ENCODE measurements around the gene TMEM184B. TPM values are rescaled to one million over a fixed set of nuclear protein-coding genes. Genes with fewer than 3 reads are reported as not detected.
"Not testable (repeated sequence)": the region's sequence is repeated elsewhere in the genome, so short reads cannot be mapped to it uniquely, and the experiment has no call there.

TMEM184B gene
- total RNA-seq, 1 donor, result 14.3 TPM

GRCh38 chr22:38187413-38188212 is 85.2 kb downstream of the TMEM184B start:
- Histone ChIP-seq H3K27me3 (ENCODE audit: insufficient read depth, low read length) (no peaks in the 10 kb centered on the region), H3K4me1 (ENCODE audit: insufficient read depth, low read length) (no peaks in the 10 kb centered on the region), H3K9me3 (ENCODE audit: low read depth, low read length) (no peaks in the 10 kb centered on the region), H3K4me3 (ENCODE audit: low read length) (no peak overlapping the region)

DNA sequence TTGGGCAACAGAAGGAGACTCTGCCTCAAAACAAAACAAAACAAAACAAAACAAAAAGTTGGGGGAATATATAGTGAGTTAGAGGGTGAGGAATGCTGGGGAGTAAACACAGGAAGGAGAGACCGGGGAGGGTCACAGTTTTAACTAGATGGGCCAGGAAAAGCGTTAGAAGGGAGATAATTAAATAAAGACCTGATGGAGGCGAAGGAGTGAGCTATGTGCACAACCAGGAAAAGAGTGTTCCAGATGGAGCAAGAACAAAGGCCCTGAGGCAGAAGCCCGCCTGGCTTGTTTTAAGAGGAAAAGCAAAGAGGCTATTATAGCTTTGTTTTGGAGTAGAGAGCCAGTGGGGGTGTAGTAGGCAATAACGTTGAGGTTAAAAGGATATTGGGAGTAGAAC is 86.4 kb downstream of the TMEM184B start:
- H3K4me1 ChIP-seq (ENCODE audit: insufficient read depth, low read length), result peaks cover 8% of the 10 kb centered on the region
- H3K9me3 ChIP-seq (ENCODE audit: low read depth, low read length), result no peaks in the 10 kb centered on the region
- H3K27me3 ChIP-seq (ENCODE audit: insufficient read depth, low read length), result no peaks in the 10 kb centered on the region
- no peak overlapping the region for H3K4me3 ChIP-seq (ENCODE audit: low read length)

DNA sequence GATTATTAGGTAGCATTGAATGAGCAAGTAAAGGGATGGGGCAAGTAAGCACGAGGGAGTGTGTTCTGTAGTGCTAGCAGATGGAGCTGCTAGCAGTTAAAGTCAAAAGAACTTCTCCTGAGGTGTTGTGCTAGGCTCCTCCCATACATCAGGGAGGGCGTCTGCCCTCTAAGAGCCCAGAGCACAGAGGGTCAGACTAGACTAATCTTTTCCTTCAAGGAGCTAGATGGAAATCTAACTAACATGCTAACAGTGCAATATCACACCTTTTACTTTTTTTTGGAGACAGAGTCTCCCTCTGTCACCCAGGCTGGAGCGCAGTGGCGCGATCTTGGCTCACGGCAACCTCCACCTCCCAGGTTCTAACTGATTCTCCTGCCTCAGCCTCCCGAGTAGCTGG is 88.0 kb downstream of the TMEM184B start:
- peaks cover 25% of the 10 kb centered on the region for H3K4me1 ChIP-seq (ENCODE audit: insufficient read depth, low read length)
- H3K27me3 ChIP-seq (ENCODE audit: insufficient read depth, low read length), result no peaks in the 10 kb centered on the region
- no peak overlapping the region for H3K4me3 ChIP-seq (ENCODE audit: low read length)
- H3K9me3 ChIP-seq (ENCODE audit: low read depth, low read length), result no peaks in the 10 kb centered on the region

DNA sequence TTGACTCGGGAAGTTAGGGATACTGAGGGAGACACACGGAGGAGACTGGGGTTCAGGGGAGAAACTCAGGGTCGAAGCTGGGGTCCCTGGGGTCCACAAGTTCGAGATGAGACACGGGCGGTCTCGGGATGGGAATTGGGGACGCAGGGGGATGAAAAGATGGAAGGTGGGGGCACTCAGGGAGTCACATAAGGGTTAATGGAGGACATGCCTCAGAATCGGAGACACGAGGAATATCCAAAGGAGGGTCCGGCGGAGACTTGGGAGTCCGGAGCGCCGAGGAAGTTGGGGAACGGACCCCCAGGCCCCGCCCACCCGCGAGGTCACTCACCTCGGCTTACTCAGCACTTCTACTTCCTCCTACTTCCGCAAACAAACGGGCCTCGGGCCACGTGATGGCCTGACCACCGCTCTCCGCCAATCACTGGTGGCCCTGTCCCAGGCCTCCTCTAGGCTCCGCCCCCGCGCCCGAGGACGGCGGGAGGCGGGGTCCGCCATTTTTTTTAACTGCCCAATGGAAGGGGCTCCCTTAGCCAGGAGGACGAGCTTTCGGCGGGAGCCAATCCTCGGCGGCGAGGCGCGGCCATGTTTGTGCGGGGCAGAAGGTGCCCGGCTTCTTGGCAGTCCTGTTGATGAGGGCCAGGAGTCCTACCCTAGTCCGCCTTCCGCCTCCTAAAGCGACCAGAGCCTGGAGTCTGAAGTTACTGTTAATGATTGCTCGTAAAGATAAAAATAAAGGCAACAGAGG is 91.2 kb downstream of the TMEM184B start, which contains the start of gene PLA2G6:
Gene PLA2G6, minus strand, starts transcription at position 378 of the 748 bp plus-strand sequence. CDS start 12,404 bp downstream, outside the sequence.
- H3K4me1 ChIP-seq (ENCODE audit: insufficient read depth, low read length), result peaks cover 37% of the 10 kb centered on the region
- H3K9me3 ChIP-seq (ENCODE audit: low read depth, low read length), result no peaks in the 10 kb centered on the region
- H3K4me3 ChIP-seq (ENCODE audit: low read length), result peak within 1 kb of the TSS; percentile 57
- no peaks in the 10 kb centered on the region for H3K27me3 ChIP-seq (ENCODE audit: insufficient read depth, low read length)

GRCh38 chr22:38180841-38181452 is 91.9 kb downstream of the TMEM184B start:
- Histone ChIP-seq H3K27me3 (ENCODE audit: insufficient read depth, low read length) (no peaks in the 10 kb centered on the region), H3K4me1 (ENCODE audit: insufficient read depth, low read length) (peaks cover 44% of the 10 kb centered on the region), H3K9me3 (ENCODE audit: low read depth, low read length) (no peaks in the 10 kb centered on the region), H3K4me3 (ENCODE audit: low read length) (peak overlapping the region; percentile 57)

- H3K27me3 ChIP-seq (ENCODE audit: insufficient read depth, low read length); H3K4me3 ChIP-seq (ENCODE audit: low read length); H3K9me3 ChIP-seq (ENCODE audit: low read depth, low read length): not testable (repeated sequence)
- H3K4me1 ChIP-seq (ENCODE audit: insufficient read depth, low read length), result peaks cover 53% of the 10 kb centered on the region
Observed at GRCh38 chr22:38178605-38178937, 94.2 kb downstream of the TMEM184B start.

DNA sequence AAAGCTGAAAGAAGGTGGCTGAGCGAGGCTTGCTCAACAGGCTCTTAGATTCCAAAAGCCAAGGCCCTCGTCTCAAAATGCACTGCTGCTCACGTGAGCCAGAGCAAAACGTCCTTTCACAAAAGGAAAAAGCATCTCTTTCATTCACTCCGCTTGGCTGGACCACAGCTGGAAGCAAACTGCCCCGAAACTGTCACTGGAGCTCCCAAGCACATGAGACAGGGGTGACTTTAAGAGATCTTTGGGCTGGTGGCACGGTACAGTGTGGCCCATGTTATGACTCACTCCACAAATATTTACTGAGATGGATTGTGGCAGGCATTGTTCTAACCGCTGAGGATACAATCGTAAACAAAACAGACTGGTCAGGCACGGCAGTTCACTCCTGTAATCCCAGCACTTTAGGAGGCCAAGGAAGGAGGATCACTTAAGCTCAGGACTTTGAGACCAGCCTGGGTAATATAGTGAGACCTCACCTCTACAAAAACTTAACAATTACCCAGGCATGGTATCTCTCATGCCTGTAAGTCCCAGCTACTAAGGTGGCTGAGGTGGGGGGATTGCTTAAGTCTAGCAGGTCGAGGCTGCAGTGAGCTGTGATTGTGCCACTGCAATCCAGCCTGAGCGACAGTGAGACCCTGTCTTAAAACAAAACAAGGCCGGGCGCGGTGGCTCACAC is 94.7 kb downstream of the TMEM184B start:
- H3K27me3 ChIP-seq (ENCODE audit: insufficient read depth, low read length), result no peaks in the 10 kb centered on the region
- no peaks in the 10 kb centered on the region for H3K9me3 ChIP-seq (ENCODE audit: low read depth, low read length)
- H3K4me1 ChIP-seq (ENCODE audit: insufficient read depth, low read length), result peaks cover 58% of the 10 kb centered on the region
- H3K4me3 ChIP-seq (ENCODE audit: low read length), result no peak overlapping the region

DNA sequence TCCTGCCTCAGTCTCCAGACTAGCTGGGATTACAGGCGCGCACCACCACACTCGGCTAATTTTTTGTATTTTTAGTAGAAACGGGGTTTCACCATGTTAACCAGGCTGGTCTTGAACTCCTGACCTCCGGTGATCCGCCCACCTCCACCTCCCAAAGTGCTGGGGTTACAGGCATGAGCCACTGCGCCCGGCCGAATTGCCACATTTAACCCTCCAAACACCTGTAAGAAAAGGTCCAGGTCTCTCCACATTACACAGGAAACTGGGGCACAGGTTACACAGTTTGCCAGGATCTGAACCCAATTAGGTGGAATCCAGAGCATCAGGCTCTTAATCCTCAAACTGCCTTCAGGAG is 95.3 kb downstream of the TMEM184B start:
- not testable (repeated sequence) for H3K27me3 ChIP-seq (ENCODE audit: insufficient read depth, low read length); H3K9me3 ChIP-seq (ENCODE audit: low read depth, low read length); H3K4me3 ChIP-seq (ENCODE audit: low read length)
- H3K4me1 ChIP-seq (ENCODE audit: insufficient read depth, low read length), result peaks cover 63% of the 10 kb centered on the region

DNA sequence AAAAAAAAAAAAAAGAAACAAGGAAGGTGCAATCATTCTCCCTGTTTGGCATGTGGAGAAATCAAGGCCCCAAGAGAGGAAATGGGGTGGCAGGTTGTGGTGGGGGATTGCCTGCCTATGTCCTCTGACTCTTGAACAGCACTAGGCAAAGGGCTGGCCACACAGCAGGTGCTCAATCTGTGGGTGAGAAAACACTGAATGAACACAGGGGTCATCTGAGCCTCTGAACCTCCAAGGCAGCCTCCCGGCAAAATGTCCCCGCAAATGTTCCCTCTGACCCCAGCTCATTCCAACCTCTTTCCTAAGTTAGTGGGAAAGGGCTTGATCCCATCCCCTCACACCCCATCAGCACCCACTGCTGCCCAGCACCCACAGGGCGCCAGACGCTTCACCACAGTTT is 95.8 kb downstream of the TMEM184B start:
- H3K4me1 ChIP-seq (ENCODE audit: insufficient read depth, low read length), result peaks cover 60% of the 10 kb centered on the region
- no peaks in the 10 kb centered on the region for H3K27me3 ChIP-seq (ENCODE audit: insufficient read depth, low read length)

DNA sequence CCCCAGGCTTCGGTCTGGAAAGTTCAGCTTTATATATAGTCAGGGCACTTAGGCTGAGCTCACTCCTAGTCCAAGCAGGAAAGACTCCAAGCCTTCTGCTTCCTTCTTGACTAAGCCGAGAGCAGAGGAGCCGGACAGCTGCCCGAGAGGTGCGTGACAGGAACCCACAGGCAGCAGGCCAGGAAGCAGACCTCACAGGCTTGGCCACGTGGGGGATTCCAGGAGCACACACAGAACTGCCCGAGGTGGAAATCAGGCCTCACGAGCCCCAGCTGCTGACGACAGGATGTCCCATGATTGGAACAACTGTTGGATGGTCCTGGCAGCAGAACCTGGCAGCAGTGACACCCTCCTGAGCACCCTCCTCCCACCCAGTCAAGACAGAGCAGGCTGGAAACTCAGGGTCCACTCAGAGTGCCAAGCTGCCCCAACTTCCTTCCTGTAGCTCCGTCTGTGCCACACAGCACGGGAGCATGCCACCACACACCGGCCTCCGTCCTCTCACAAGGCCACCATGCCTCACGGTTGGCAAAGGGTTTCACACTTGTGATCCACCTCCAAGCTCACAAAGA is 96.6 kb downstream of the TMEM184B start:
- peaks cover 56% of the 10 kb centered on the region for H3K4me1 ChIP-seq (ENCODE audit: insufficient read depth, low read length)
- no peak overlapping the region for H3K4me3 ChIP-seq (ENCODE audit: low read length)

More for the DNA sequence above, 95.8 kb downstream of the TMEM184B start:
- Histone ChIP-seq H3K9me3 (ENCODE audit: low read depth, low read length) (no peaks in the 10 kb centered on the region), H3K4me3 (ENCODE audit: low read length) (no peak overlapping the region)

DNA sequence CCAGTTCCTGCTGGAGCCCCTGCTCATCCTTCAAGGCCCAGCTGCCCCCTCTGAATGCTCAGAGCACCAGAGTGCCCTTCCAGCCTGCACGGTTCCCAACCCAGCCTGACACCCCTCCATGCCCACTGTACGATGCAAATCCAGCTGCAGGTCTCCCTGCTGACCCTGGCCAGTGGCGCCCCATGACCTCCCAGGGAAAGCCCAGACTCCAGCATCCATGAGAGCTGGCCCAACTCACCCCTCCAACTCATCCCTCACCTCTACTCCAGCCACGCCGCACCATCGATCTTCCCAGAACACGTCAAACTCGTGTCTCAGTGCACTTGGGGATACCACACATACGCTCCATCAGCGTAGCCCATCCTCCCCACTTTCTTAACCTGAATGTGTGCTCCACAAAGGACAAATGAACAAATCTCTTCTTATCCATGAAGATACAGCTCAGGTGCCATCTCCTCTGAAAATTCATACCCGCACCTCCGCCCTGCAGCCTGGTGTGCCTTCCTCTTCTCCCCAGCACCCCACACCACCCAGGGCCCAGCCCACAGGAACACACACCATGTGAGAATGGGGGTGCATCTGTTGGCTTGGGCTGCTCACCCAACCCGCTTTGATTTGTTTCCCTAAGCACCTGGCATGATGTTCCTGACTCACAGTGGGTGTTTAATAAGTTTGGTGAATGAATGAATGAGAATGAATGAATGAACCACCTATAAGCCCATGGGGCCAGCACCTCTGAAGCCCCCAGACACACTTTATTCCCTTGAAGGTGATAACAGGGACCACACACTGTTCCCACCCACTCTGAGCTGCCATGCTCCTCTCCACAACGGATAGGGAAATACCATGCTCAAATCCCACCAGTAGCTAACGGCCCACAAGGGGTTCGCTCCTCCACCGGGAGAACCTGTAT is 97.3 kb downstream of the TMEM184B start:
- peaks cover 48% of the 10 kb centered on the region for H3K4me1 ChIP-seq (ENCODE audit: insufficient read depth, low read length)
- no peaks in the 10 kb centered on the region for H3K9me3 ChIP-seq (ENCODE audit: low read depth, low read length)
- no peak overlapping the region for H3K4me3 ChIP-seq (ENCODE audit: low read length)
- no peaks in the 10 kb centered on the region for H3K27me3 ChIP-seq (ENCODE audit: insufficient read depth, low read length)

More for the DNA sequence above, 96.6 kb downstream of the TMEM184B start:
- Histone ChIP-seq H3K9me3 (ENCODE audit: low read depth, low read length) (no peaks in the 10 kb centered on the region), H3K27me3 (ENCODE audit: insufficient read depth, low read length) (no peaks in the 10 kb centered on the region)

- Histone ChIP-seq H3K27me3 (ENCODE audit: insufficient read depth, low read length) (no peaks in the 10 kb centered on the region), H3K4me1 (ENCODE audit: insufficient read depth, low read length) (peaks cover 39% of the 10 kb centered on the region), H3K4me3 (ENCODE audit: low read length) (no peak overlapping the region), H3K9me3 (ENCODE audit: low read depth, low read length) (no peaks in the 10 kb centered on the region)
Observed at GRCh38 chr22:38174626-38175025, 98.2 kb downstream of the TMEM184B start.

- Histone ChIP-seq H3K4me3 (ENCODE audit: low read length) (no peak overlapping the region), H3K27me3 (ENCODE audit: insufficient read depth, low read length) (no peaks in the 10 kb centered on the region), H3K9me3 (ENCODE audit: low read depth, low read length) (no peaks in the 10 kb centered on the region), H3K4me1 (ENCODE audit: insufficient read depth, low read length) (peaks cover 36% of the 10 kb centered on the region)
Observed at GRCh38 chr22:38173641-38173906, 99.2 kb downstream of the TMEM184B start.

Measured in mononuclear cell (primary cell).